ENCODE measurements around the gene NRG3.

DNA sequence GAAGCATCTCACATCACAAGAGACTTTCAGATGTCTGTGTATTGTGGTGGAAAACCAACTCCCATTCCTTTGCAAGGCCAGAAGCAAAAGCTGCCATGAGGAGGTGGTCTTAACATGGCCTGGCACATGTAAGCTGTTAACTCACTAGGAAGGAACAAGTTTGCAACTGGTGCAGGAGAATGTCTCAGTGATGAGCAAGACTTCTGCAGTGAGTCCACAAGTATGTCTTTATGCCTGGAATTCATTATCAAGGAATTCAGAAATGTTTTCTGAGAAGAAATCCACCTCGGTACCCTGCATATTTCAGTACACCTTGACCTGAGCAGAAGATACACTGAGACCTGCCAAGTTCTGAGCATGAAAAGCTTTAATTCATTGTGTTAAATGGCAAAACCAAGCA lies 1033.1 kb downstream of the NRG3 start:
- no peak for TF ChIP-seq IKZF3 (tag by site-specific recombination; IDR thresholded peaks at IDR 0.05)
- no peak for TF ChIP-seq SCRT1 (tag by site-specific recombination; IDR thresholded peaks at IDR 0.05; ENCODE audit: borderline replicate concordance)
- no peak for TF ChIP-seq ZNF292 (tag by site-specific recombination; IDR thresholded peaks at IDR 0.05; ENCODE audit: borderline replicate concordance, low read depth)
- TF ChIP-seq ZNF121 (tag by site-specific recombination; IDR thresholded peaks at IDR 0.05) = no peak
- TF ChIP-seq ZSCAN23 (tag by site-specific recombination; IDR thresholded peaks at IDR 0.05) = no peak
- no peak for TF ChIP-seq YY1 (tag by site-specific recombination; IDR thresholded peaks at IDR 0.05)
- no peak for TF ChIP-seq PBX3 (CRISPR knock-in tag; IDR thresholded peaks at IDR 0.05)
- no peak for TF ChIP-seq FEZF1 (tag by site-specific recombination; IDR thresholded peaks at IDR 0.05)
- TF ChIP-seq SP3 (tag by site-specific recombination; IDR thresholded peaks at IDR 0.05) = no peak
- no peak for TF ChIP-seq MYNN (tag by site-specific recombination; IDR thresholded peaks at IDR 0.05; ENCODE audit: borderline replicate concordance)
- no peak for TF ChIP-seq SALL2 (tag by site-specific recombination; IDR thresholded peaks at IDR 0.05; ENCODE audit: borderline replicate concordance)
- TF ChIP-seq, protein P1, sequence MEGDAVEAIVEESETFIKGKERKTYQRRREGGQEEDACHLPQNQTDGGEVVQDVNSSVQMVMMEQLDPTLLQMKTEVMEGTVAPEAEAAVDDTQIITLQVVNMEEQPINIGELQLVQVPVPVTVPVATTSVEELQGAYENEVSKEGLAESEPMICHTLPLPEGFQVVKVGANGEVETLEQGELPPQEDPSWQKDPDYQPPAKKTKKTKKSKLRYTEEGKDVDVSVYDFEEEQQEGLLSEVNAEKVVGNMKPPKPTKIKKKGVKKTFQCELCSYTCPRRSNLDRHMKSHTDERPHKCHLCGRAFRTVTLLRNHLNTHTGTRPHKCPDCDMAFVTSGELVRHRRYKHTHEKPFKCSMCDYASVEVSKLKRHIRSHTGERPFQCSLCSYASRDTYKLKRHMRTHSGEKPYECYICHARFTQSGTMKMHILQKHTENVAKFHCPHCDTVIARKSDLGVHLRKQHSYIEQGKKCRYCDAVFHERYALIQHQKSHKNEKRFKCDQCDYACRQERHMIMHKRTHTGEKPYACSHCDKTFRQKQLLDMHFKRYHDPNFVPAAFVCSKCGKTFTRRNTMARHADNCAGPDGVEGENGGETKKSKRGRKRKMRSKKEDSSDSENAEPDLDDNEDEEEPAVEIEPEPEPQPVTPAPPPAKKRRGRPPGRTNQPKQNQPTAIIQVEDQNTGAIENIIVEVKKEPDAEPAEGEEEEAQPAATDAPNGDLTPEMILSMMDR (tag by site-specific recombination; IDR thresholded peaks at IDR 0.05) = no peak
- no peak for TF ChIP-seq ZNF175 (tag by site-specific recombination; IDR thresholded peaks at IDR 0.05)

Data from HEK293 (cell line).